Endothelial cell of hepatic sinusoid (primary cell): Measurements from ENCODE around the gene PSMG1.

ENCODE experiments used
- in situ Hi-C: cut with HindIII; loops from 2 replicates; pipeline ENCODE4 v1.10.0; 2017; ENCODE audit warnings: low sequenced_read_pairs

Gene PSMG1

DNA sequence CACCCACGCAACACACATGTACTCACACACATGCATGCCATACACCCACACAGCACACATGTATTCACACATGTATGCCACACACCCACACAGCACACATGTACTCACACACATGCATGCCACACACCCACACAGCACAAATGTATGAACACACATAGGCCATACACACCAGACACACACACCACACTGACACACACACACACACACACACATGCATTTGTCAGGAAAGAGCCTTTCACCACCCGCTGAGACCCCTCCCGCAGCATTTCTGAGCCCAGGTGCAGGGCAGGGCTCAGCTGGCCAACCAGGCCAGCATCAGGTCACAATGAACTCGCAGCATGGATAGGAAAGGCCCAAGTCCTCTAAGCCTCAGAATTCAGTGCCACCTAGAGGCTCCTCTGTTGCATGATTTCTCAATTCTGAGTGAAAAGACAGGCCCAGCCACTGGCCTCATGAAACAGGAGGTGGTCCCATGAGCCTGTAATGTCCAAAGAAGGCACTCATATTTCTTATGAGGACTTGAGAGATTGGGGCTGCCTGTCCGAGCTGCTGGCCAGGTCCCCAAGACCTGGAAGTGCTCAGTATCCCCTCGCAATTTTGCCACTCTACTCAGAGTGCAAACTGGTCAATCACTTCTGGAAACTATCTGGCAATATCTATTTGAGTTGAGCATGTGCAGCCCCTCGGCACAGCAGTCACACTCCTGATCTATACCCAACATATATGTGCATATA is 57.3 kb downstream of the PSMG1 start:
- in situ Hi-C loops, result no loop called here
